Heart left ventricle (tissue), 13 donors: ENCODE data around the gene MRC2.

Experiments
- CTCF ChIP-seq, 12 donors: fragments of 200-600 bp; sonication (generic) in 4 of 12; IDR thresholded peaks; one replicate each; pipeline versions ENCODE4 v1.5.0 to v1.8.0; 2018 to 2022; ENCODE audit warnings: antibody characterized with exemption in 12 of 12, mild to moderate bottlenecking in 5 of 12
- POLR2A ChIP-seq, 2 donors: fragments of 450-650 bp; IDR thresholded peaks; one replicate each; pipeline ENCODE4 v1.6.1; 2017; ENCODE audit warnings: antibody characterized with exemption in 2 of 2, mild to moderate bottlenecking in 2 of 2, moderate library complexity in 2 of 2
- donor health status: ischemic (EF 13 %, LVEDD 7.1; RV severe dilation, severe dysfunction).
- donor health status: DM: no; HTN: yes; CAD: no.
- donor health status: DM: no; HTN: no; CAD: no.
- donor health status: ischemic (EF 25% LVEDD 6.9; RV normal size, moderate dysfunction).
- donor health status: ischemic (EF 25% LVEDD 5.7; RV mildly dilated, moderate dysfunction).
- donor health status: ischemic (EF 35%, LVEDD 5.7; RV mildly dilated, moderate dysfunction).
- donor health status: nonischemic (EF 11% LVEDD 7.7; RV severe dilation, severe dysfunction).
- donor health status: DM: yes; HTN: yes; CAD: no.
- donor health status: PGD.
- donor health status: ischemic (EF 29% LVEDD 5.4; RV normal size, mild dysfunction).
- donor health status: nonischemic (EF 23%, LVEDD 6.1; RV moderate dilation, normal function).

GRCh38 chr17:62611292-62611691 is 16.2 kb upstream of the MRC2 start:
- TF ChIP-seq CTCF (IDR thresholded peaks at IDR 0.05) (no peak), POLR2A (IDR thresholded peaks at IDR 0.05) (no peak)
